Lower lobe of right lung (tissue), 2 donors: ENCODE measurements around the gene PTPN14. TPM values are rescaled to one million over a fixed set of nuclear protein-coding genes. Genes with fewer than 3 reads are reported as not detected.
A peak's percentile ranks its signal among the peaks of the same experiment; 100 is the strongest.
"Not testable (repeated sequence)": the region's sequence is repeated elsewhere in the genome, so short reads cannot be mapped to it uniquely, and the experiment has no call there.

Experiments
- ATAC-seq, 2 donors: fragments of 200-7000 bp; cut with Tn5 transposase; one replicate each; pipeline ENCODE4 v1.9.1; 2020 to 2022; ENCODE audit warnings: mild to moderate bottlenecking in 2 of 2, moderate library complexity in 2 of 2
- DNase-seq: peaks from one replicate; pipeline ENCODE4 v3.0.0-alpha.2; 2020
- H3K27ac ChIP-seq: fragments of 200-600 bp; one replicate; pipeline ENCODE4 v1.8.0; 2022
- H3K27me3 ChIP-seq: fragments of 200-600 bp; one replicate; pipeline ENCODE4 v1.8.0; 2022; ENCODE audit warnings: low read depth
- H3K36me3 ChIP-seq: fragments of 200-600 bp; one replicate; pipeline ENCODE4 v1.8.0; 2022; ENCODE audit warnings: mild to moderate bottlenecking
- H3K4me1 ChIP-seq: fragments of 200-600 bp; one replicate; pipeline ENCODE4 v1.8.0; 2022
- H3K4me3 ChIP-seq: fragments of 200-600 bp; one replicate; pipeline ENCODE4 v1.8.0; 2022; ENCODE audit warnings: mild to moderate bottlenecking
- H3K9me3 ChIP-seq: fragments of 200-600 bp; one replicate; pipeline ENCODE4 v1.8.0; 2022
- CTCF ChIP-seq: fragments of 200-600 bp; IDR thresholded peaks from one replicate; pipeline ENCODE4 v1.8.0; 2022; ENCODE audit warnings: antibody characterized with exemption, mild to moderate bottlenecking
- intact Hi-C: fragments of 100-400 bp; cut with DNase I; formaldehyde crosslinking; loops from one replicate; pipeline ENCODE4 v1.11.0; 2022
- total RNA-seq: library from RNA; stranded (reverse); fragmentation: NEBNext Ultra II Directional; extraction: Animal tissue kit (Norgen Biotek cat#: 25700); gene quantifications from one replicate; pipeline ENCODE4 v1.2.1, GENCODE V29; 2021
- donor health status: DM: no; HTN: yes; CAD: no; lungs with severe emphysema.

Gene PTPN14
- total RNA-seq, 1 donor from 2014 or later = 34.1 TPM

GRCh38 chr1:214581785-214582184 is 30.4 kb upstream of the PTPN14 start:
- DNase-seq (no peak), ATAC-seq (no peak)
- intact Hi-C loops = no loop called here
- Histone ChIP-seq H3K36me3 (no peaks in the 10 kb centered on the region), H3K9me3 (peaks cover 2% of the 10 kb centered on the region), H3K27me3 (no peaks in the 10 kb centered on the region), H3K4me3 (no peak overlapping the region), H3K27ac (no peak overlapping the region), H3K4me1 (no peaks in the 10 kb centered on the region)
- no peak for TF ChIP-seq CTCF

GRCh38 chr1:214579183-214579582 is 27.8 kb upstream of the PTPN14 start:
- H3K36me3 ChIP-seq = no peaks in the 10 kb centered on the region
- intact Hi-C loops = no loop called here
- DNase-seq (no peak), ATAC-seq (no peak)
- H3K27ac ChIP-seq = no peak overlapping the region
- H3K9me3 ChIP-seq = peaks cover 17% of the 10 kb centered on the region
- H3K4me1 ChIP-seq = no peaks in the 10 kb centered on the region
- no peak overlapping the region for H3K4me3 ChIP-seq
- no peak for TF ChIP-seq CTCF
- H3K27me3 ChIP-seq = no peaks in the 10 kb centered on the region

- intact Hi-C loops = not testable (repeated sequence)
Observed at GRCh38 chr1:214576120-214576519, 24.7 kb upstream of the PTPN14 start.

GRCh38 chr1:214574598-214575411 is 23.4 kb upstream of the PTPN14 start:
- Histone ChIP-seq H3K4me3 (no peak overlapping the region), H3K27ac (no peak overlapping the region), H3K4me1 (no peaks in the 10 kb centered on the region), H3K27me3 (no peaks in the 10 kb centered on the region), H3K9me3 (peaks cover 17% of the 10 kb centered on the region), H3K36me3 (no peaks in the 10 kb centered on the region)
- ATAC-seq (no peak), DNase-seq (no peak)
- TF ChIP-seq CTCF = no peak
- intact Hi-C loops = no loop called here

More at GRCh38 chr1:214576120-214576519, 24.7 kb upstream of the PTPN14 start:
- peaks cover 17% of the 10 kb centered on the region for H3K9me3 ChIP-seq
- not testable (repeated sequence) for H3K27me3 ChIP-seq, H3K27ac ChIP-seq, DNase-seq, H3K4me3 ChIP-seq, H3K36me3 ChIP-seq, ATAC-seq, H3K4me1 ChIP-seq

- Histone ChIP-seq H3K27ac (no peak overlapping the region), H3K27me3 (no peaks in the 10 kb centered on the region), H3K4me1 (peaks cover 1% of the 10 kb centered on the region), H3K36me3 (no peaks in the 10 kb centered on the region), H3K9me3 (peaks cover 17% of the 10 kb centered on the region), H3K4me3 (no peak overlapping the region)
- intact Hi-C loops = no loop called here
- ATAC-seq (peak; percentile 43 to 69), DNase-seq (no peak)
- TF ChIP-seq CTCF = no peak
Observed at GRCh38 chr1:214573386-214574318, 22.2 kb upstream of the PTPN14 start.
